CD4-positive, CD25-positive, alpha-beta regulatory T cell (primary cell): ENCODE results near the gene PCDHGB7. TPM values are rescaled to one million over a fixed set of nuclear protein-coding genes. Genes with fewer than 3 reads are reported as not detected.
"Not testable (repeated sequence)": the region's sequence is repeated elsewhere in the genome, so short reads cannot be mapped to it uniquely, and the experiment has no call there.

Experiments
- ATAC-seq, 2 donors: fragments of 150-1000 bp; cut with Tn5 transposase; one replicate each; pipeline ENCODE4 v1.10.0; 2021; ENCODE audit warnings: low read depth in 2 of 2, moderate number of reproducible peaks in 2 of 2, moderate library complexity in 1 of 2
- DNase-seq, 3 donors: peaks; one replicate each; pipeline versions ENCODE4 v3.0.0 to v3.0.0-alpha.2; 2012 to 2022; ENCODE audit warnings: mixed read lengths in 1 of 3
- H3K27ac ChIP-seq: one replicate; pipeline ENCODE4 v1.7.0; 2013; ENCODE audit warnings: mild to moderate bottlenecking, low read length; ENCODE audit not compliant: insufficient read depth, poor library complexity, severe bottlenecking
- H3K27me3 ChIP-seq: one replicate; pipeline ENCODE4 v1.7.0; 2013; ENCODE audit warnings: low read length; ENCODE audit not compliant: control insufficient read depth, insufficient read depth
- H3K36me3 ChIP-seq: one replicate; pipeline ENCODE4 v1.7.0; 2013; ENCODE audit warnings: mild to moderate bottlenecking, low read length, moderate library complexity; ENCODE audit not compliant: control insufficient read depth, insufficient read depth
- H3K4me1 ChIP-seq: 2 replicates; pipeline ENCODE4 v1.7.0; 2013; ENCODE audit warnings: mild to moderate bottlenecking, low read length; ENCODE audit not compliant: insufficient read depth, control insufficient read depth, poor library complexity, severe bottlenecking
- H3K4me3 ChIP-seq: one replicate; pipeline ENCODE4 v1.7.0; 2013; ENCODE audit warnings: low read depth, mild to moderate bottlenecking, low read length, moderate library complexity
- H3K9me3 ChIP-seq, 2 experiments: 1 replicate in 1 of 2; 2 replicates in 1 of 2; pipeline ENCODE4 v1.7.0; 2013; ENCODE audit warnings: low read length in 2 of 2, mild to moderate bottlenecking in 1 of 2, moderate library complexity in 1 of 2; ENCODE audit not compliant: control insufficient read depth in 2 of 2
- H3K27ac Mint-ChIP-seq, 3 donors: one replicate each; pipeline ENCODE4 v1.8.0; 2020 to 2022; ENCODE audit warnings: mild to moderate bottlenecking in 3 of 3, mixed read lengths in 3 of 3, moderate library complexity in 2 of 3
- H3K27me3 Mint-ChIP-seq: one replicate; pipeline ENCODE4 v1.8.0; 2022; ENCODE audit warnings: mild to moderate bottlenecking, mixed read lengths
- H3K36me3 Mint-ChIP-seq: one replicate; pipeline ENCODE4 v1.8.0; 2020; ENCODE audit warnings: mixed read lengths
- H3K4me1 Mint-ChIP-seq, 4 donors: one replicate each; pipeline ENCODE4 v1.8.0; 2020 to 2022; ENCODE audit warnings: mixed read lengths in 4 of 4, mild to moderate bottlenecking in 1 of 4
- H3K4me3 Mint-ChIP-seq, 4 donors: one replicate each; pipeline ENCODE4 v1.8.0; 2020 to 2022; ENCODE audit warnings: mild to moderate bottlenecking in 4 of 4, mixed read lengths in 4 of 4, moderate library complexity in 3 of 4
- H3K9me3 Mint-ChIP-seq, 7 donors: one replicate each; pipeline ENCODE4 v1.8.0; 2020 to 2022; ENCODE audit warnings: mixed read lengths in 7 of 7, mild to moderate bottlenecking in 3 of 7, moderate library complexity in 2 of 7
- polyA plus RNA-seq, 4 donors: library from polyadenylated mRNA; unstranded; fragments of 300-500 nt; fragmentation: Illumina TruSeq; gene quantifications; one replicate each; pipeline ENCODE4 v1.2.3, GENCODE V29; 2021
- total RNA-seq: library from RNA; stranded (reverse); gene quantifications from one replicate; pipeline ENCODE4 v1.2.3, GENCODE V29; 2022

The PCDHGB7 gene
- not detected for total RNA-seq
- polyA plus RNA-seq = not detected

DNA sequence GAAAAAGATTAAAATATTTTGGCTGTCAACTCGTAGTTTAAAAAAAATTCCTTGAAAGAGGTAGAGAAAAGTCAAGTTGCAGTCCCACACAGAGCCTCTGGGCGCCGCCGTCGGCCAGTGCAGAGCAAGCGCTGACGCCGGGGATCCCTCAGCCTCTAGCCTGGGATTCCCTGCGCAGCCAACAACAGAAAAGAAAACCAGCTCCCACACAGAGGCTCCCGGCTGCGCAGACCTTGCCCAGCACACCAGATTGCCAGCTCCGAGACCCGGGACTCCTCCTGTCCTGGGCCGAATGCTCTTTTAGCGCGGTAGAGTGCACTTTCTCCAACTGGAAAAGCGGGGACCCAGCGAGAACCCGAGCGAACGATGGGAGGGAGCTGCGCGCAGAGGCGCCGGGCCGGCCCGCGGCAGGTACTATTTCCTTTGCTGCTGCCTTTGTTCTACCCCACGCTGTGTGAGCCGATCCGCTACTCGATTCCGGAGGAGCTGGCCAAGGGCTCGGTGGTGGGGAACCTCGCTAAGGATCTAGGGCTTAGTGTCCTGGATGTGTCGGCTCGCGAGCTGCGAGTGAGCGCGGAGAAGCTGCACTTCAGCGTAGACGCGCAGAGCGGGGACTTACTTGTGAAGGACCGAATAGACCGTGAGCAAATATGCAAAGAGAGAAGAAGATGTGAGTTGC lies at the start of gene PCDHGB7:
PCDHGB7 (plus strand) TSS at position 184 of the 679 bp plus-strand sequence; CDS start at position 367, 183 bp downstream.
- peaks cover 0 to 53% (median 21%) of the 10 kb centered on the region in 7 donors for H3K9me3 Mint-ChIP-seq

DNA sequence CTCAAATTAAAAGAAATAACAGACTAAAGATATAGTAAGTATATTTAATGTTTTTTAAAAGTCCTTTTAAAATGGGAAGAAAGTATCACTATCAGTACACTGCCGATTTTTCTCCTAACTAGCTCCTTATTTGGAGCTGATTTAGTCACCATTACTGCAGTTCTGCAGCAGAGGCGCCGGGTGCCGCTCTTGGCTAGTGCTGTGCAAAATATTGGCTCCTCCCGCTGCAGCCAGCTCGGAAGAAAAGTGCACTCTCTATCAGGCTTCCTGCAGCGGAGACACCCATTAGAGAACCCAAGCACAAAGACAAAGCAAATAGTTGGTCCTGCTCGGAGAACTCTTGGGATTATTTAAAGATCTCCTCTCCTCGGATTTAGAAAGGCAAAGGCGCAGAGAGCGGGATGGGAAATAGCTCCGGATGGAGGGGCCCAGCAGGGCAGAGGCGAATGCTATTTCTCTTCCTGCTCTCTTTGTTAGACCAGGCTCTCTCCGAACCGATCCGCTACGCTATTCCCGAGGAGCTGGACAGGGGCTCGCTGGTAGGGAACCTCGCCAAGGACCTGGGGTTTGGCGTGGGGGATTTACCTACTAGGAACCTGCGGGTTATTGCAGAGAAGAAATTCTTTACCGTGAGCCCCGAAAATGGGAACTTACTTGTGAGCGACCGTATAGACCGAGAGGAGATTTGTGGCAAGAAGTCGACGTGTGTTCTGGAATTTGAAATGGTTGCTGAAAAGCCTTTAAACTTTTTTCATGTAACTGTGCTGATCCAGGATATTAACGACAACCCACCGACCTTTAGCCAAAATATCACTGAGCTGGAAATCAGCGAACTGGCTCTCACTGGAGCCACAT lies 47.3 kb upstream of the PCDHGB7 start, which contains the start of gene PCDHGB3:
PCDHGB3 (plus strand) TSS at position 249 of the 855 bp plus-strand sequence; CDS start at position 402, 153 bp downstream.
- Histone ChIP-seq H3K4me3 (peak within 1 kb of the TSS; percentile 35), H3K9me3 (peaks cover 29 to 57% of the 10 kb centered on the region in 2 experiments), H3K27ac (no peak within 1 kb of the TSS), H3K4me1 (peaks cover 8% of the 10 kb centered on the region), H3K36me3 (no peaks in the 10 kb centered on the region), H3K27me3 (peaks cover 39% of the 10 kb centered on the region)
- ATAC-seq = peak; percentile 50 to 59
- DNase-seq = peak in 1 of 3 donors; percentile 26
- H3K4me3 Mint-ChIP-seq = peak within 1 kb of the TSS in 3 of 4 donors; percentile 15 to 71 (median 51)
- peaks cover 61% of the 10 kb centered on the region for H3K27me3 Mint-ChIP-seq
- peaks cover 0 to 15% (median 2%) of the 10 kb centered on the region in 4 donors for H3K4me1 Mint-ChIP-seq
- peaks cover 0 to 51% (median 14%) of the 10 kb centered on the region in 7 donors for H3K9me3 Mint-ChIP-seq
- no peak within 1 kb of the TSS for H3K27ac Mint-ChIP-seq
- peaks cover 4% of the 10 kb centered on the region for H3K36me3 Mint-ChIP-seq

More for the DNA sequence above, at the start of gene PCDHGB7:
- peak within 1 kb of the TSS in 1 of 3 donors; percentile 83 for H3K27ac Mint-ChIP-seq
- H3K4me1 Mint-ChIP-seq = peaks cover 0 to 38% (median 19%) of the 10 kb centered on the region in 4 donors
- H3K4me3 ChIP-seq, H3K36me3 ChIP-seq, H3K27ac ChIP-seq: not testable (repeated sequence)
- peaks cover 80% of the 10 kb centered on the region for H3K27me3 Mint-ChIP-seq
- H3K4me3 Mint-ChIP-seq = peak within 1 kb of the TSS; percentile 39 to 66 (median 50)
- ATAC-seq = peak; percentile 38 to 51
- Histone ChIP-seq H3K9me3 (peaks cover 30 to 65% of the 10 kb centered on the region in 2 experiments), H3K4me1 (peaks cover 21% of the 10 kb centered on the region), H3K27me3 (peaks cover 65% of the 10 kb centered on the region)
- H3K36me3 Mint-ChIP-seq = peaks cover 18% of the 10 kb centered on the region
- DNase-seq = peak in 1 of 3 donors; percentile 51

DNA sequence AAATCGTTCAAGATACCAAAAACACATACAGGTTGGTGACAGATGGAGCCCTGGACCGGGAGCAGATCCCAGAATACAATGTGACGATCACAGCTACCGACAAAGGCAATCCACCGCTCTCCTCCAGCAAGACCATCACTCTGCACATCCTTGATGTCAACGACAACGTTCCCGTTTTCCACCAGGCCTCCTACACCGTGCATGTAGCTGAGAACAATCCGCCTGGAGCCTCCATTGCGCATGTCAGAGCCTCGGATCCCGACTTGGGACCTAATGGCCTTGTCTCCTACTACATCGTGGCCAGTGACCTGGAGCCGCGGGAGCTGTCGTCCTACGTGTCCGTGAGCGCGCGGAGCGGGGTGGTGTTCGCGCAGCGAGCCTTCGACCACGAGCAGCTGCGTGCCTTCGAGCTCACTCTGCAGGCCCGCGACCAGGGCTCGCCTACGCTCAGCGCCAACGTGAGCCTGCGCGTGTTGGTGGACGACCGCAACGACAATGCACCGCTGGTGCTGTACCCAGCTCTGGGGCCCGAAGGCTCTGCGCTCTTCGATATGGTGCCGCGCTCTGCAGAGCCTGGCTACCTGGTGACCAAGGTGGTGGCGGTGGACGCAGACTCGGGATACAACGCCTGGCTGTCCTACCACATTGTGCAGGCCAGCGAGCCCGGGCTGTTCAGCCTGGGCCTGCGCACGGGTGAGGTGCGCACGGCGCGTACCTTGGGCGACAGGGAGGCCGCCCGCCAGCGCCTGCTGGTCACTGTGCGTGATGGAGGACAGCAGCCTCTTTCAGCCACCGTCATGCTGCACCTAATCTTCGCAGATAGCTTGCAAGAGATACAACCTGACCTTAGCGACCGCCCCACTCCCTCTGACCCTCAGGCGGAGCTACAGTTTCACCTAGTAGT lies 45.7 kb upstream of the PCDHGB7 start:
- ATAC-seq (no peak), DNase-seq (no peak)
- no peak overlapping the region for H3K27ac ChIP-seq
- H3K36me3 ChIP-seq = no peaks in the 10 kb centered on the region
- H3K27me3 ChIP-seq = peaks cover 37% of the 10 kb centered on the region
- Mint-ChIP-seq H3K4me1 (peaks cover 0 to 15% (median 2%) of the 10 kb centered on the region in 4 donors), H3K4me3 (no peak overlapping the region), H3K36me3 (peaks cover 4% of the 10 kb centered on the region), H3K27me3 (peaks cover 48% of the 10 kb centered on the region), H3K27ac (no peak overlapping the region), H3K9me3 (peaks cover 0 to 46% (median 11%) of the 10 kb centered on the region in 7 donors)
- peaks cover 8% of the 10 kb centered on the region for H3K4me1 ChIP-seq
- H3K4me3 ChIP-seq = no peak overlapping the region
- peaks cover 30 to 50% of the 10 kb centered on the region in 2 experiments for H3K9me3 ChIP-seq

DNA sequence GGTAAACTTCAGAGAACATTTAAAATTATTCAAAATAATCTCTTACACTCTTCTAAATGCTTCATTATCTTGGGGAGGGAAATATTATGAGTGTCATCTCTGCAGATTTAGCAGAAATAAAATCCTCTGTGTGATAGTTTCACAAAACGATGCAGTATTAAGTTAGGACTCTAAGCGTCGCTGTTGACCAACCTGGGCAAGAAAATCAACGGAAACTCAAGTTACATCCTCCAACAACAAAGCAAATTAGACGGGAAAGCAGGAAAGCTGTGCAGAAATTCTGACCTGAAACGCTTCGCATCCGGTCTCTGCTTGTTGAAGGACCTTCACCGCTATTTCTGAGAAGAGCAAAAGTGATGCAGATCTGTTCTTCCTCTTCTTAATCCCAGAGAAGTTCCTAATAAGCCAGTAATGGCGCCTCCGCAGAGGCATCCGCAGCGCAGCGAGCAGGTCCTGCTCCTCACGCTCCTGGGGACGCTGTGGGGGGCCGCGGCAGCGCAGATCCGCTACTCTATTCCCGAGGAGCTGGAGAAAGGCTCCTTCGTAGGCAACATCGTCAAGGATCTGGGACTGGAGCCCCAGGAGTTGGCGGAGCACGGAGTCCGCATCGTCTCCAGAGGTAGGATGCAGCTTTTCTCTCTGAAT lies 43.7 kb upstream of the PCDHGB7 start, which contains the start of gene PCDHGA6:
PCDHGA6 (plus strand) TSS at position 219 of the 645 bp plus-strand sequence; CDS start at position 412, 193 bp downstream.
- H3K27ac Mint-ChIP-seq = no peak within 1 kb of the TSS
- H3K36me3 Mint-ChIP-seq = peaks cover 4% of the 10 kb centered on the region
- H3K4me3 Mint-ChIP-seq = peak within 1 kb of the TSS in 3 of 4 donors; percentile 5 to 75 (median 36)
- Histone ChIP-seq H3K27me3 (peaks cover 39% of the 10 kb centered on the region), H3K27ac (no peak within 1 kb of the TSS), H3K9me3 (peaks cover 28 to 58% of the 10 kb centered on the region in 2 experiments), H3K4me3 (peak within 1 kb of the TSS; percentile 43), H3K36me3 (no peaks in the 10 kb centered on the region), H3K4me1 (peaks cover 8% of the 10 kb centered on the region)
- peaks cover 0 to 15% (median 2%) of the 10 kb centered on the region in 4 donors for H3K4me1 Mint-ChIP-seq
- ATAC-seq (no peak), DNase-seq (peak in 1 of 3 donors; percentile 19)
- peaks cover 49% of the 10 kb centered on the region for H3K27me3 Mint-ChIP-seq
- H3K9me3 Mint-ChIP-seq = peaks cover 0 to 56% (median 11%) of the 10 kb centered on the region in 7 donors

DNA sequence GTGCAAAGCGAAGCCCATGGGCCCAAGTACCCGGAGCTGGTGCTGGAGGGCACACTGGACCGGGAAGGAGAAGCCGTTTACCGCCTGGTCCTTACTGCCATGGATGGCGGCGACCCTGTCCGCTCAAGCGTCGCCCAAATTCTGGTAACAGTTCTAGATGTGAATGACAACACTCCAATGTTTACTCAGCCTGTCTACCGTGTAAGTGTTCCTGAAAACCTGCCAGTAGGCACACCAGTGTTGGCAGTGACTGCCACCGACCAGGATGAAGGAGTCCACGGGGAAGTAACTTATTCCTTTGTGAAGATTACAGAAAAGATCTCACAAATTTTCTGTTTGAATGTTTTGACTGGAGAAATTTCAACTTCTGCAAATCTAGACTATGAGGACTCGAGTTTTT lies 42.9 kb upstream of the PCDHGB7 start:
- Mint-ChIP-seq H3K27ac (no peak overlapping the region), H3K9me3 (peaks cover 0 to 60% (median 11%) of the 10 kb centered on the region in 7 donors), H3K36me3 (peaks cover 4% of the 10 kb centered on the region), H3K27me3 (peaks cover 52% of the 10 kb centered on the region), H3K4me3 (no peak overlapping the region), H3K4me1 (peaks cover 0 to 14% (median 2%) of the 10 kb centered on the region in 4 donors)
- peaks cover 28 to 58% of the 10 kb centered on the region in 2 experiments for H3K9me3 ChIP-seq
- DNase-seq (no peak), ATAC-seq (no peak)
- peaks cover 8% of the 10 kb centered on the region for H3K4me1 ChIP-seq
- H3K36me3 ChIP-seq = no peaks in the 10 kb centered on the region
- no peak overlapping the region for H3K4me3 ChIP-seq
- H3K27me3 ChIP-seq = peaks cover 34% of the 10 kb centered on the region
- H3K27ac ChIP-seq = no peak overlapping the region

DNA sequence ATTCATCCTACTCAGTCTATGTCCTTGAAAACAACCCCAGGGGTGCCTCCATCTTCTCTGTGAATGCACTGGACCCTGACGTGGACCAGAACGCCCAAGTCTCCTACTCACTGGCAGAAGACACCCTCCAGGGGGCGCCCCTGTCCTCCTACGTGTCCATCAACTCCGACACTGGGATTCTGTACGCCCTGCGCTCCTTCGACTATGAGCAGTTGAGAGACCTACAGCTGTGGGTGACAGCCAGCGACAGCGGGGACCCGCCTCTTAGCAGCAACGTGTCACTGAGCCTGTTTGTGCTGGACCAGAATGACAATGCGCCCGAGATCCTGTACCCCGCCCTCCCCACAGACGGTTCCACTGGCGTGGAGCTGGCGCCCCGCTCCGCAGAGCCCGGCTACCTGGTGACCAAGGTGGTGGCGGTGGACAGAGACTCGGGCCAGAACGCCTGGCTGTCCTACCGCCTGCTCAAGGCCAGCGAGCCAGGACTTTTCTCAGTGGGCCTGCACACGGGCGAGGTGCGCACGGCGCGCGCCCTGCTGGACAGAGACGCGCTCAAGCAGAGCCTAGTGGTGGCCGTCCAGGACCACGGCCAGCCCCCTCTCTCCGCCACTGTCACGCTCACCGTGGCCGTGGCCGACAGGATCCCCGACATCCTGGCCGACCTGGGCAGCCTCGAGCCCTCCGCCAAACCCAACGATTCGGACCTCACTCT lies 41.9 kb upstream of the PCDHGB7 start:
- not testable (repeated sequence) for H3K4me1 Mint-ChIP-seq, H3K4me3 Mint-ChIP-seq, DNase-seq, H3K4me1 ChIP-seq, H3K36me3 Mint-ChIP-seq, H3K36me3 ChIP-seq, H3K27ac ChIP-seq, H3K4me3 ChIP-seq, H3K27ac Mint-ChIP-seq, ATAC-seq
- Histone ChIP-seq H3K27me3 (peaks cover 33% of the 10 kb centered on the region), H3K9me3 (peaks cover 28 to 51% of the 10 kb centered on the region in 2 experiments)
- H3K9me3 Mint-ChIP-seq = peaks cover 0 to 56% (median 7%) of the 10 kb centered on the region in 7 donors
- H3K27me3 Mint-ChIP-seq = peaks cover 46% of the 10 kb centered on the region
